Osteocyte (in vitro differentiated cells): ENCODE results near the gene TBX18. TPM values are rescaled to one million over a fixed set of nuclear protein-coding genes. Genes with fewer than 3 reads are reported as not detected.

Experiments
- DNase-seq: peaks from one replicate; pipeline ENCODE4 v3.0.0; 2021; ENCODE audit warnings: mixed read lengths; ENCODE audit not compliant: unreplicated experiment; ENCODE audit errors: extremely low spot score
- H3K27ac Mint-ChIP-seq: one replicate; pipeline ENCODE4 v1.8.0; 2021; ENCODE audit warnings: mild to moderate bottlenecking, mixed read lengths; ENCODE audit not compliant: unreplicated experiment
- H3K27me3 Mint-ChIP-seq: one replicate; pipeline ENCODE4 v1.8.0; 2021; ENCODE audit warnings: mixed read lengths; ENCODE audit not compliant: unreplicated experiment
- H3K36me3 Mint-ChIP-seq: one replicate; pipeline ENCODE4 v1.8.0; 2021; ENCODE audit warnings: mixed read lengths; ENCODE audit not compliant: unreplicated experiment
- H3K4me1 Mint-ChIP-seq: one replicate; pipeline ENCODE4 v1.8.0; 2021; ENCODE audit warnings: mixed read lengths; ENCODE audit not compliant: unreplicated experiment
- H3K4me3 Mint-ChIP-seq: one replicate; pipeline ENCODE4 v1.8.0; 2021; ENCODE audit warnings: mild to moderate bottlenecking, moderate library complexity, mixed read lengths; ENCODE audit not compliant: unreplicated experiment
- H3K9me3 Mint-ChIP-seq: one replicate; pipeline ENCODE4 v1.8.0; 2021; ENCODE audit warnings: mixed read lengths; ENCODE audit not compliant: unreplicated experiment
- CTCF ChIP-seq: fragments of 200-600 bp; sonication (generic); IDR thresholded peaks from 2 replicates; pipeline ENCODE4 v1.5.0; 2021; ENCODE audit warnings: antibody characterized with exemption, mild to moderate bottlenecking, moderate library complexity
- total RNA-seq: library from RNA; stranded (reverse); gene quantifications from 2 replicates; pipeline ENCODE4 v1.2.1, GENCODE V29; 2021

The TBX18 gene
- total RNA-seq, 1 donor from 2014 or later, result 8.0 TPM

GRCh38 chr6:84671183-84671582 lies 93.2 kb downstream of the TBX18 start:
- Mint-ChIP-seq H3K36me3 (no peaks in the 10 kb centered on the region), H3K27me3 (no peaks in the 10 kb centered on the region), H3K27ac (no peak overlapping the region), H3K9me3 (peaks cover 3% of the 10 kb centered on the region), H3K4me3 (no peak overlapping the region), H3K4me1 (no peaks in the 10 kb centered on the region)
- no peak for TF ChIP-seq CTCF
- no peak for DNase-seq

- Mint-ChIP-seq H3K36me3 (no peaks in the 10 kb centered on the region), H3K4me3 (no peak overlapping the region), H3K9me3 (peaks cover 3% of the 10 kb centered on the region), H3K4me1 (no peaks in the 10 kb centered on the region), H3K27ac (no peak overlapping the region), H3K27me3 (no peaks in the 10 kb centered on the region)
- no peak for DNase-seq
- no peak for TF ChIP-seq CTCF
Measured at GRCh38 chr6:84669945-84670344, 94.5 kb downstream of the TBX18 start.

- Mint-ChIP-seq H3K27ac (no peak overlapping the region), H3K36me3 (no peaks in the 10 kb centered on the region), H3K27me3 (no peaks in the 10 kb centered on the region), H3K9me3 (peaks cover 3% of the 10 kb centered on the region), H3K4me1 (peaks cover 6% of the 10 kb centered on the region), H3K4me3 (no peak overlapping the region)
- DNase-seq, result no peak
- no peak for TF ChIP-seq CTCF
Measured at GRCh38 chr6:84667252-84668213, 96.9 kb downstream of the TBX18 start.

GRCh38 chr6:84665401-84665800 lies 99.0 kb downstream of the TBX18 start:
- Mint-ChIP-seq H3K4me3 (no peak overlapping the region), H3K4me1 (peaks cover 6% of the 10 kb centered on the region), H3K36me3 (no peaks in the 10 kb centered on the region), H3K9me3 (peaks cover 3% of the 10 kb centered on the region), H3K27ac (no peak overlapping the region), H3K27me3 (no peaks in the 10 kb centered on the region)
- no peak for TF ChIP-seq CTCF
- DNase-seq, result no peak

GRCh38 chr6:84663866-84664265 lies 100.5 kb downstream of the TBX18 start:
- Mint-ChIP-seq H3K9me3 (peaks cover 3% of the 10 kb centered on the region), H3K27me3 (no peaks in the 10 kb centered on the region), H3K36me3 (no peaks in the 10 kb centered on the region), H3K4me3 (no peak overlapping the region), H3K27ac (no peak overlapping the region), H3K4me1 (peaks cover 6% of the 10 kb centered on the region)
- no peak for TF ChIP-seq CTCF
- DNase-seq, result no peak
